Keratinocyte (primary cell): ENCODE measurements around the gene DLG2. TPM values are rescaled to one million over a fixed set of nuclear protein-coding genes. Genes with fewer than 3 reads are reported as not detected.

Experiments
- DNase-seq: peaks from one replicate; pipeline ENCODE4 v3.0.0-alpha.2; 2011; ENCODE audit warnings: low read depth, missing footprints, low spot score
- FAIRE-seq: peaks from 2 replicates; lab custom pipeline; 2011; peaks lifted over from hg19 to GRCh38; lab: Jason Lieb, UNC
- H2AFZ ChIP-seq: 2 replicates; pipeline ENCODE4 v1.6.0; 2012; ENCODE audit warnings: low read length, control low read depth, inconsistent platforms; ENCODE audit not compliant: control insufficient read depth
- H3K27ac ChIP-seq: 2 replicates; pipeline ENCODE4 v1.5.1; 2011; ENCODE audit warnings: low read length; ENCODE audit not compliant: control insufficient read depth, insufficient read depth
- H3K27me3 ChIP-seq: 3 replicates; pipeline ENCODE4 v1.6.0; 2011; ENCODE audit warnings: low read length; ENCODE audit not compliant: control insufficient read depth, insufficient read depth; ENCODE audit errors: extremely low read depth
- H3K36me3 ChIP-seq, 2 experiments: 2 replicates in 1 of 2; 3 replicates in 1 of 2; pipeline ENCODE4 v1.5.1; 2011; ENCODE audit warnings: low read length in 2 of 2, mild to moderate bottlenecking in 1 of 2; ENCODE audit not compliant: control insufficient read depth in 2 of 2, insufficient read depth in 2 of 2; ENCODE audit errors: extremely low read depth in 1 of 2
- H3K4me1 ChIP-seq: 3 replicates; pipeline ENCODE4 v1.5.1; 2011; ENCODE audit warnings: low read length; ENCODE audit not compliant: control insufficient read depth, insufficient read depth; ENCODE audit errors: extremely low read depth
- H3K4me2 ChIP-seq: 3 replicates; pipeline ENCODE4 v1.6.0; 2011; ENCODE audit warnings: low read depth, low read length; ENCODE audit not compliant: control insufficient read depth, insufficient read depth; ENCODE audit errors: extremely low read depth
- H3K4me3 ChIP-seq, 3 experiments: fragments of 200-600 bp in 1 of 3; sonication (generic) in 1 of 3; 2 replicates in 2 of 3; 3 replicates in 1 of 3; pipeline ENCODE4 v1.5.1; 2011 to 2016; ENCODE audit warnings: low read length in 3 of 3, mild to moderate bottlenecking in 3 of 3, control low read depth in 2 of 3, inconsistent platforms in 1 of 3, low read depth in 1 of 3, mixed read lengths in 1 of 3, mixed run types in 1 of 3, moderate library complexity in 1 of 3; ENCODE audit not compliant: control insufficient read depth in 2 of 3, insufficient read depth in 2 of 3; ENCODE audit errors: extremely low read depth in 1 of 3
- H3K79me2 ChIP-seq: 2 replicates; pipeline ENCODE4 v1.6.0; 2012; ENCODE audit warnings: low read length; ENCODE audit not compliant: control insufficient read depth, insufficient read depth
- H3K9ac ChIP-seq: 3 replicates; pipeline ENCODE4 v1.6.0; 2011; ENCODE audit warnings: low read length; ENCODE audit not compliant: control insufficient read depth, insufficient read depth; ENCODE audit errors: extremely low read depth
- H3K9me1 ChIP-seq: 3 replicates; pipeline ENCODE4 v1.6.0; 2011; ENCODE audit warnings: low read length; ENCODE audit not compliant: control insufficient read depth, insufficient read depth; ENCODE audit errors: extremely low read depth
- H3K9me3 ChIP-seq: 2 replicates; pipeline ENCODE4 v1.5.1; 2012; ENCODE audit warnings: low read depth, low read length; ENCODE audit not compliant: control insufficient read depth
- H4K20me1 ChIP-seq: 3 replicates; pipeline ENCODE4 v1.6.0; 2011; ENCODE audit warnings: low read length; ENCODE audit not compliant: control insufficient read depth, insufficient read depth; ENCODE audit errors: extremely low read depth
- CTCF ChIP-seq, 3 experiments: IDR thresholded peaks in 1 of 3; conservative IDR thresholded peaks in 1 of 3; optimal IDR thresholded peaks in 1 of 3; 2 replicates in 2 of 3; 3 replicates in 1 of 3; pipeline versions ENCODE3 to v1.5.1; 2011; ENCODE audit warnings: low read length in 3 of 3, mild to moderate bottlenecking in 3 of 3, moderate library complexity in 2 of 3, control low read depth in 1 of 3, inconsistent platforms in 1 of 3; ENCODE audit not compliant: insufficient read depth in 2 of 3; ENCODE audit errors: extremely low read depth in 1 of 3
- EZH2 ChIP-seq: IDR thresholded peaks from one replicate; pipeline ENCODE4 v1.6.1; 2012; ENCODE audit warnings: inconsistent platforms, mild to moderate bottlenecking, low read length, moderate library complexity
- dilution Hi-C: fragments of 300-500 bp; cut with MboI; formaldehyde crosslinking; loops from one replicate; pipeline ENCODE4 v1.7.0; 2020; ENCODE audit warnings: low sequenced_read_pairs; ENCODE audit not compliant: extremely low pct_ligation_motif_present
- polyA plus RNA-seq, 5 experiments: library from polyadenylated mRNA; depleted of rRNA in 3 of 5; stranded (reverse) in 3 of 5; stranded (forward) in 1 of 5; unstranded in 1 of 5; fragments of >200 nt; gene quantifications; 1 replicate in 1 of 5; 2 replicates in 3 of 5; 3 replicates in 1 of 5; pipeline versions ENCODE4 v1.2.1 to v1.2.3, GENCODE V29; 2011 to 2012; ENCODE audit warnings: missing spikeins in 2 of 5, low read depth in 1 of 5, low replicate concordance in 1 of 5

DLG2 gene
- polyA plus RNA-seq, 1 donor (not counting 4 experiments of a cell fraction or from before 2014, with no cell fraction given) = 0.55 TPM

- no peak overlapping the region for H3K27ac ChIP-seq
Observed at GRCh38 chr11:84566671-84567070, 1060.5 kb downstream of the DLG2 start.

GRCh38 chr11:84564867-84565184 is 1062.3 kb downstream of the DLG2 start:
- dilution Hi-C loops = no loop called here
- H3K4me2 ChIP-seq = no peak overlapping the region
- FAIRE-seq = no peak

More at GRCh38 chr11:84566671-84567070, 1060.5 kb downstream of the DLG2 start:
- TF ChIP-seq EZH2 (no peak), CTCF (optimal IDR thresholded peaks at IDR 0.05 in 1 of 3, IDR thresholded peaks at IDR 0.05 in 1 of 3, conservative IDR thresholded peaks at IDR 0.05 in 1 of 3; ENCODE audit: extremely low read depth in 1 of 3, insufficient read depth in 2 of 3, low read length in 3 of 3) (no peak)
- Histone ChIP-seq H3K36me3 (no peaks in the 10 kb centered on the region), H2AFZ (no peak overlapping the region), H3K9me1 (no peaks in the 10 kb centered on the region), H3K4me2 (no peak overlapping the region), H3K4me3 (no peak overlapping the region), H3K9me3 (no peaks in the 10 kb centered on the region), H3K79me2 (no peaks in the 10 kb centered on the region), H4K20me1 (no peaks in the 10 kb centered on the region), H3K9ac (no peak overlapping the region), H3K4me1 (no peaks in the 10 kb centered on the region), H3K27me3 (no peaks in the 10 kb centered on the region)
- DNase-seq (no peak), FAIRE-seq (no peak)
- dilution Hi-C loops = no loop called here

More at GRCh38 chr11:84564867-84565184, 1062.3 kb downstream of the DLG2 start:
- Histone ChIP-seq H3K9ac (no peak overlapping the region), H3K4me3 (no peak overlapping the region), H2AFZ (no peak overlapping the region), H3K36me3 (no peaks in the 10 kb centered on the region), H3K9me3 (no peaks in the 10 kb centered on the region), H3K4me1 (no peaks in the 10 kb centered on the region), H4K20me1 (no peaks in the 10 kb centered on the region), H3K9me1 (no peaks in the 10 kb centered on the region), H3K27ac (no peak overlapping the region), H3K27me3 (no peaks in the 10 kb centered on the region), H3K79me2 (no peaks in the 10 kb centered on the region)
- no peak for DNase-seq
- no peak for TF ChIP-seq EZH2
- no peak for TF ChIP-seq CTCF (optimal IDR thresholded peaks at IDR 0.05 in 1 of 3, IDR thresholded peaks at IDR 0.05 in 1 of 3, conservative IDR thresholded peaks at IDR 0.05 in 1 of 3; ENCODE audit: extremely low read depth in 1 of 3, insufficient read depth in 2 of 3, low read length in 3 of 3)
